H9 (cell line): ENCODE data around the gene DPP6. TPM values are rescaled to one million over a fixed set of nuclear protein-coding genes. Genes with fewer than 3 reads are reported as not detected.

Experiments used
- DNase-seq: peaks from one replicate; pipeline ENCODE4 v3.0.0-alpha.2; 2017
- H2AFZ ChIP-seq: one replicate; pipeline ENCODE4 v1.6.1; 2013; ENCODE audit warnings: mild to moderate bottlenecking, low read length, control low read depth, moderate library complexity
- H2AK5ac ChIP-seq: 2 replicates; pipeline ENCODE4 v1.6.1; 2013; ENCODE audit warnings: low read length, control low read depth, mixed read lengths; ENCODE audit not compliant: insufficient read length
- H2BK120ac ChIP-seq: one replicate; pipeline ENCODE4 v1.6.1; 2013; ENCODE audit warnings: low read depth, mild to moderate bottlenecking, low read length, control low read depth, inconsistent platforms; ENCODE audit not compliant: poor library complexity, severe bottlenecking
- H2BK12ac ChIP-seq: 2 replicates; pipeline ENCODE4 v1.6.1; 2013; ENCODE audit warnings: low read length, control low read depth, mixed read lengths, low read depth; ENCODE audit not compliant: insufficient read length
- H2BK15ac ChIP-seq: 2 replicates; pipeline ENCODE4 v1.6.1; 2013; ENCODE audit warnings: low read depth, low read length, control low read depth
- H2BK20ac ChIP-seq: one replicate; pipeline ENCODE4 v1.6.1; 2013; ENCODE audit warnings: low read depth, mild to moderate bottlenecking, low read length, control low read depth, inconsistent platforms; ENCODE audit not compliant: poor library complexity, severe bottlenecking
- H2BK5ac ChIP-seq: 2 replicates; pipeline ENCODE4 v1.6.1; 2013; ENCODE audit warnings: low read length, control low read depth, mixed read lengths; ENCODE audit not compliant: insufficient read length
- H3K14ac ChIP-seq: 2 replicates; pipeline ENCODE4 v1.6.1; 2013; ENCODE audit warnings: low read length, control low read depth; ENCODE audit not compliant: insufficient read depth
- H3K18ac ChIP-seq: 2 replicates; pipeline ENCODE4 v1.6.1; 2013; ENCODE audit warnings: low read depth, mild to moderate bottlenecking, mixed read lengths, low read length, control low read depth; ENCODE audit not compliant: insufficient read length
- H3K23ac ChIP-seq: 2 replicates; pipeline ENCODE4 v1.6.1; 2013; ENCODE audit warnings: low read length, control low read depth, mixed read lengths, low read depth; ENCODE audit not compliant: insufficient read length
- H3K23me2 ChIP-seq: 2 replicates; pipeline ENCODE4 v1.6.1; 2013; ENCODE audit warnings: low read depth, mild to moderate bottlenecking, mixed read lengths, low read length, control low read depth; ENCODE audit not compliant: insufficient read length, poor library complexity, severe bottlenecking
- H3K27ac ChIP-seq: 2 replicates; pipeline ENCODE4 v1.5.1; 2013; ENCODE audit warnings: low read length, control low read depth, mixed read lengths, low read depth; ENCODE audit not compliant: insufficient read length
- H3K27me3 ChIP-seq: 2 replicates; pipeline ENCODE4 v1.6.1; 2013; ENCODE audit warnings: low read length, control low read depth, inconsistent platforms; ENCODE audit not compliant: insufficient read depth
- H3K4ac ChIP-seq: 2 replicates; pipeline ENCODE4 v1.6.1; 2013; ENCODE audit warnings: low read depth, mild to moderate bottlenecking, control low read depth, inconsistent platforms, low read length, moderate library complexity
- H3K4me1 ChIP-seq: 2 replicates; pipeline ENCODE4 v1.6.1; 2013; ENCODE audit warnings: low read length, control low read depth, inconsistent platforms; ENCODE audit not compliant: insufficient read depth
- H3K4me2 ChIP-seq: 2 replicates; pipeline ENCODE4 v1.6.1; 2013; ENCODE audit warnings: low read length, control low read depth, mixed read lengths; ENCODE audit not compliant: insufficient read length, insufficient read depth
- H3K56ac ChIP-seq: 2 replicates; pipeline ENCODE4 v1.6.1; 2013; ENCODE audit warnings: low read depth, mild to moderate bottlenecking, mixed read lengths, low read length, control low read depth; ENCODE audit not compliant: insufficient read length
- H3K79me1 ChIP-seq: 2 replicates; pipeline ENCODE4 v1.6.1; 2013; ENCODE audit warnings: low read depth, mild to moderate bottlenecking, moderate library complexity, low read length, control low read depth, inconsistent platforms; ENCODE audit not compliant: insufficient read depth, poor library complexity, severe bottlenecking
- H3K79me2 ChIP-seq: 2 replicates; pipeline ENCODE4 v1.6.1; 2013; ENCODE audit warnings: low read length, control low read depth, inconsistent platforms; ENCODE audit not compliant: insufficient read depth
- H3K9ac ChIP-seq: 2 replicates; pipeline ENCODE4 v1.6.1; 2013; ENCODE audit warnings: low read length, control low read depth, mixed read lengths; ENCODE audit not compliant: insufficient read length; ENCODE audit errors: extremely low read depth
- H3K9me3 ChIP-seq: one replicate; pipeline ENCODE4 v1.6.1; 2013; ENCODE audit warnings: low read depth, low read length, inconsistent platforms; ENCODE audit not compliant: control insufficient read depth
- H3T11ph ChIP-seq: one replicate; pipeline ENCODE4 v1.6.1; 2013; ENCODE audit warnings: mild to moderate bottlenecking, low read length, control low read depth, inconsistent platforms
- H4K20me1 ChIP-seq: one replicate; pipeline ENCODE4 v1.6.1; 2013; ENCODE audit not compliant: control insufficient read depth, insufficient read length, insufficient read depth
- H4K5ac ChIP-seq: 2 replicates; pipeline ENCODE4 v1.6.1; 2013; ENCODE audit warnings: low read depth, mild to moderate bottlenecking, mixed read lengths, low read length, control low read depth; ENCODE audit not compliant: insufficient read length
- H4K8ac ChIP-seq: replicated peaks from 2 replicates; pipeline ENCODE4 v1.6.1; 2013; ENCODE audit warnings: low read length, control low read depth, mixed read lengths, low read depth; ENCODE audit not compliant: insufficient read length
- H4K91ac ChIP-seq: 2 replicates; pipeline ENCODE4 v1.6.1; 2013; ENCODE audit warnings: low read depth, mild to moderate bottlenecking, moderate library complexity, mixed read lengths, low read length, control low read depth; ENCODE audit not compliant: insufficient read length
- H3K27ac Mint-ChIP-seq, 3 experiments: 2 replicates in 2 of 3; 3 replicates in 1 of 3; pipeline ENCODE4 v1.8.0; 2020 to 2021; ENCODE audit warnings: mixed read lengths in 3 of 3, mild to moderate bottlenecking in 1 of 3, moderate library complexity in 1 of 3
- H3K27me3 Mint-ChIP-seq: 2 replicates; pipeline ENCODE4 v1.8.0; 2021; ENCODE audit warnings: low read depth, mild to moderate bottlenecking, moderate library complexity, mixed read lengths
- H3K36me3 Mint-ChIP-seq, 3 experiments: 2 replicates in 2 of 3; 3 replicates in 1 of 3; pipeline ENCODE4 v1.8.0; 2020 to 2021; ENCODE audit warnings: low read depth in 3 of 3, mixed read lengths in 3 of 3; ENCODE audit not compliant: insufficient read depth in 1 of 3
- H3K4me1 Mint-ChIP-seq, 2 experiments: 2 replicates each; pipeline ENCODE4 v1.8.0; 2020; ENCODE audit warnings: mixed read lengths in 2 of 2
- H3K4me3 Mint-ChIP-seq, 2 experiments: 2 replicates in 1 of 2; 3 replicates in 1 of 2; pipeline ENCODE4 v1.8.0; 2020 to 2021; ENCODE audit warnings: mild to moderate bottlenecking in 2 of 2, mixed read lengths in 2 of 2, moderate library complexity in 1 of 2
- H3K9me3 Mint-ChIP-seq, 2 experiments: 2 replicates in 1 of 2; 3 replicates in 1 of 2; pipeline ENCODE4 v1.8.0; 2020; ENCODE audit warnings: mild to moderate bottlenecking in 2 of 2, mixed read lengths in 2 of 2, moderate library complexity in 1 of 2
- CTCF ChIP-seq: fragments of 200-600 bp; sonication (generic); conservative IDR thresholded peaks from 3 replicates; pipeline ENCODE4 v1.8.0; 2021; ENCODE audit warnings: antibody characterized with exemption, mild to moderate bottlenecking
- WGBS: extraction: QIAGEN DNeasy Blood & Tissue Kit; methylation state at CpG from one replicate; pipeline ENCODE4 v1.1.7; 2013; ENCODE audit warnings: missing lambda C conversion rate, low lambda C conversion rate, mixed read lengths; ENCODE audit not compliant: insufficient read length; ENCODE audit errors: extremely low coverage; 5-methylcytosine and 5-hydroxymethylcytosine counted together
- total RNA-seq: library from RNA; stranded (reverse); gene quantifications from 2 replicates; pipeline ENCODE4 v1.2.1, GENCODE V29; 2021

Gene DPP6
- total RNA-seq, 1 experiment from 2014 or later = 4.5 TPM

GRCh38 chr7:154252046-154252445 lies 199.8 kb downstream of the DPP6 start:
- no peak for TF ChIP-seq CTCF
- H3K4ac ChIP-seq = no peak overlapping the region
- no peak overlapping the region for H3K14ac ChIP-seq
- no peaks in the 10 kb centered on the region for H3K9me3 ChIP-seq
- Mint-ChIP-seq H3K4me1 (peaks cover 36 to 45% of the 10 kb centered on the region in 2 experiments), H3K27ac (no peak overlapping the region), H3K9me3 (peaks cover 9 to 12% of the 10 kb centered on the region in 2 experiments; a peak in 2 of 5 replicates), H3K4me3 (no peak overlapping the region), H3K27me3 (no peaks in the 10 kb centered on the region), H3K36me3 (no peaks in the 10 kb centered on the region; a peak in 2 of 7 replicates)
- no peak overlapping the region for H3K9ac ChIP-seq
- no peak for DNase-seq
- H3K23me2 ChIP-seq = peaks cover 2% of the 10 kb centered on the region
- peaks cover 11% of the 10 kb centered on the region; the same call in 1 of the 2 replicates for H3K4me1 ChIP-seq
- H3K23ac ChIP-seq = no peak overlapping the region
- H4K8ac ChIP-seq = no peak overlapping the region
- no peak overlapping the region for H2AFZ ChIP-seq
- H3K79me1 ChIP-seq = no peaks in the 10 kb centered on the region
- H3K4me2 ChIP-seq = no peak overlapping the region
- no peak overlapping the region for H4K5ac ChIP-seq
- H3K27me3 ChIP-seq = no peaks in the 10 kb centered on the region
- H2BK15ac ChIP-seq = no peak overlapping the region
- no peak overlapping the region for H2AK5ac ChIP-seq
- H3T11ph ChIP-seq = no peak overlapping the region
- H4K20me1 ChIP-seq = no peaks in the 10 kb centered on the region
- H2BK120ac ChIP-seq = no peak overlapping the region
- no CpG with 5 or more reads among the region's 6 CpGs for WGBS
- H2BK5ac ChIP-seq = no peak overlapping the region
- no peaks in the 10 kb centered on the region for H3K79me2 ChIP-seq
- H3K56ac ChIP-seq = no peak overlapping the region
- no peak overlapping the region for H2BK12ac ChIP-seq
- no peak overlapping the region for H3K18ac ChIP-seq
- H2BK20ac ChIP-seq = no peak overlapping the region
- no peak overlapping the region for H3K27ac ChIP-seq
- H4K91ac ChIP-seq = no peak overlapping the region
